Parathyroid adenoma (tissue), 2 donors: ENCODE results near the gene FCGR2B.
"Not testable (repeated sequence)": the region's sequence is repeated elsewhere in the genome, so short reads cannot be mapped to it uniquely, and the experiment has no call there.

Experiments used
- H2AFZ ChIP-seq: fragments of 300-600 bp; sonication (generic); one replicate; pipeline ENCODE4 v1.7.0; 2017; ENCODE audit warnings: antibody characterized with exemption, mild to moderate bottlenecking
- H3K27ac ChIP-seq: fragments of 300-600 bp; sonication (generic); one replicate; pipeline ENCODE4 v1.7.0; 2017
- H3K27me3 ChIP-seq: fragments of 300-600 bp; sonication (generic); one replicate; pipeline ENCODE4 v1.7.0; 2017; ENCODE audit warnings: low read length; ENCODE audit not compliant: control insufficient read depth, insufficient read depth
- H3K36me3 ChIP-seq: fragments of 300-600 bp; sonication (generic); one replicate; pipeline ENCODE4 v1.7.0; 2017; ENCODE audit warnings: low read length; ENCODE audit not compliant: control insufficient read depth, insufficient read depth
- H3K4me1 ChIP-seq: fragments of 300-600 bp; sonication (generic); one replicate; pipeline ENCODE4 v1.7.0; 2017; ENCODE audit warnings: control low read depth
- H3K4me2 ChIP-seq: fragments of 300-600 bp; sonication (generic); one replicate; pipeline ENCODE4 v1.7.0; 2017; ENCODE audit warnings: low read length
- H3K4me3 ChIP-seq: fragments of 300-600 bp; sonication (generic); one replicate; pipeline ENCODE4 v1.7.0; 2017; ENCODE audit warnings: low read depth, low read length
- H3K79me2 ChIP-seq: fragments of 300-600 bp; sonication (generic); one replicate; pipeline ENCODE4 v1.7.0; 2017; ENCODE audit warnings: control low read depth
- H3K9ac ChIP-seq: fragments of 300-600 bp; sonication (generic); one replicate; pipeline ENCODE4 v1.7.0; 2017; ENCODE audit warnings: mild to moderate bottlenecking
- H3K9me3 ChIP-seq: fragments of 300-600 bp; sonication (generic); one replicate; pipeline ENCODE4 v1.7.0; 2017; ENCODE audit warnings: low read length; ENCODE audit not compliant: control insufficient read depth
- TF ChIP-seq, protein P1 (sequence below): fragments of 300-600 bp; sonication (generic); IDR thresholded peaks from one replicate; pipeline ENCODE4 v1.7.0; 2017; ENCODE audit warnings: antibody characterized with exemption, mild to moderate bottlenecking
- donor health status: primary hyperparathyroidism.

Gene FCGR2B

DNA sequence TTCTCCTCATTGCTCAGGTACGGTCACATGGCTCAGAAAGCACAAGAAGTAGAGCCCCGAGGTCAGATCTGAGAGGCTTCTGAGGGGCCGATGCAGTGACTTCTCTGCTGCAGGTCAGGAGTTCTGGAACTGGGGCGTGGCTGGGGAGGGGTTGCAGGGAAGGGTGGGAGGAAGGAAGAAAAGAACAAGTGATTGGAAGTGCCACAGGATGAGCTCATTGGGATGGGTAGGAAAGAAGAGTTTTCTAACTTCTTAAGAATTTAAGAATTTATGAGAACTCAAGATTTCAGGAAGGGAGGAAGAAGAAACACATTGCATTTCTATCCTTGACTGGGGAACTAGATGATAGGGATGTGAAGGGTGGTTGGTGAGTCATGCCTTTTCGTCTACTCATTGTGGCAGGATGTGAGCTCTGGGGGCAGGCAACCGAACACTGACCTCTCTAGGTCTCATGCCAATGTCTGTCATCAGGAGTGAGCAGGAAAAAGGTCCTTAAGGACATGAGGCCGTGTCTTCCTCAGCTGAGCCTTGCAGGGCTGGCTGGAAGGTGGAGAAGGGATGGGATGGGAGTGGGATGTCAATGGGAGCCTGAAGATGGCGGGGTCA, 58.9 kb downstream of the FCGR2B start:
- H3K27me3 ChIP-seq = no peaks in the 10 kb centered on the region
- H3K9ac ChIP-seq = no peak overlapping the region
- H2AFZ ChIP-seq = no peak overlapping the region
- no peaks in the 10 kb centered on the region for H3K4me1 ChIP-seq
- H3K9me3 ChIP-seq = no peaks in the 10 kb centered on the region
- no peaks in the 10 kb centered on the region for H3K36me3 ChIP-seq
- H3K4me2 ChIP-seq = no peak overlapping the region
- no peak overlapping the region for H3K27ac ChIP-seq
- no peaks in the 10 kb centered on the region for H3K79me2 ChIP-seq
- TF ChIP-seq, protein P1, sequence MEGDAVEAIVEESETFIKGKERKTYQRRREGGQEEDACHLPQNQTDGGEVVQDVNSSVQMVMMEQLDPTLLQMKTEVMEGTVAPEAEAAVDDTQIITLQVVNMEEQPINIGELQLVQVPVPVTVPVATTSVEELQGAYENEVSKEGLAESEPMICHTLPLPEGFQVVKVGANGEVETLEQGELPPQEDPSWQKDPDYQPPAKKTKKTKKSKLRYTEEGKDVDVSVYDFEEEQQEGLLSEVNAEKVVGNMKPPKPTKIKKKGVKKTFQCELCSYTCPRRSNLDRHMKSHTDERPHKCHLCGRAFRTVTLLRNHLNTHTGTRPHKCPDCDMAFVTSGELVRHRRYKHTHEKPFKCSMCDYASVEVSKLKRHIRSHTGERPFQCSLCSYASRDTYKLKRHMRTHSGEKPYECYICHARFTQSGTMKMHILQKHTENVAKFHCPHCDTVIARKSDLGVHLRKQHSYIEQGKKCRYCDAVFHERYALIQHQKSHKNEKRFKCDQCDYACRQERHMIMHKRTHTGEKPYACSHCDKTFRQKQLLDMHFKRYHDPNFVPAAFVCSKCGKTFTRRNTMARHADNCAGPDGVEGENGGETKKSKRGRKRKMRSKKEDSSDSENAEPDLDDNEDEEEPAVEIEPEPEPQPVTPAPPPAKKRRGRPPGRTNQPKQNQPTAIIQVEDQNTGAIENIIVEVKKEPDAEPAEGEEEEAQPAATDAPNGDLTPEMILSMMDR = no peak
- H3K4me3 ChIP-seq = no peak overlapping the region

DNA sequence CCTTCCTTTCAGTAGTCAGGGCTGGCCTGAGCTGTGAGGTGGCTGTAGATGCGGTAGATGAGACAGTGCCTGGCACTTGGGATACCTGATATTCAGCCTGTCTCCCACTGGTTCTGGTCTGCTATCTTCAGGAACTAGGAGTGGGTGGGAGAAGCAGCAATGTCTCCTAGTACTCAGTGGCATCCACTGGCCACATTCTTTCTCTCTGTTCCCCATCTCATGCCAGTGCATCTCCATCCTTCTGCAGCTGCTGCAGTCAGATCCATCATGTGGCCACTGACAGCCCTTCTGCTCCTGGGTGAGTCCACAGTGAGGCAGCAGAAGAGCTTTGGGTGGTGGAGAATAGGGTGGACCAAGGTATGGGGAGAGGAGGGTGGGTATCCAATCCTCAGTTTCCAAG, 59.5 kb downstream of the FCGR2B start:
- no peaks in the 10 kb centered on the region for H3K27me3 ChIP-seq
- TF ChIP-seq, protein P1 = no peak

DNA sequence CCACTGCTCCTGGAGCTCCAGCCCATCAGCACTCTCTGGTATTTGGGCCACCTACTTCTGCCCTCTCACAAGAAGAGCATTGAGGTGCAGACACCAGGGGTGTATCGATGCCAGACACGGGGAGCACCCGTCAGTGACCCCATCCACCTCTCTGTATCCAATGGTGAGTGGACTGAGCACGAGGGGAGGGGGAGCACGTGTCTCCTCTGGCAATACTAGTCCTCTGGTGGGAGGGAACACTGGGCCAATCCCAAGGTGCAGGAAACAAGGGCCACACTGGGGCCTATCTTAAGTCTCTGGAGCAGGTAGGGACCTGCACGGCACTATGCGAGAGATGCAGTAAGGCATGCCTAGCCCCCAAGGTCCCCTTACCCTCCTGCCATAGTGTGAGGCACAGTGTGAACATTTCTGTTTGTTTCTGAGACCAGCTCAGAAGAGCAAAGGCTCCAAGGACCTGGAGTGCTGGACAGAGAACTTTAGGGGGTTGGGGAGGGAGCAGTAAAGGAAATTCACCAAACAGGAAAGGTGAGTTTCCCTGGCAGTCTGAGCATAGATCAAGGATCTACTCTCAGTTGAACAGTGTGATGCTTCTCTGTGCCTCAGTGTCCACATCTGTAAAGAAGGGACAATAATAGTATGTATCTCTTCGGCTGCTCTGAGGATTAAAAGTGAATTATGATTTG, 60.7 kb downstream of the FCGR2B start:
- no peaks in the 10 kb centered on the region for H3K79me2 ChIP-seq
- H3K4me1 ChIP-seq = no peaks in the 10 kb centered on the region
- H3K27me3 ChIP-seq = no peaks in the 10 kb centered on the region
- no peak overlapping the region for H3K4me3 ChIP-seq
- no peaks in the 10 kb centered on the region for H3K36me3 ChIP-seq
- H3K4me2 ChIP-seq = no peak overlapping the region
- H2AFZ ChIP-seq = no peak overlapping the region
- TF ChIP-seq, protein P1 = no peak
- no peaks in the 10 kb centered on the region for H3K9me3 ChIP-seq
- H3K9ac ChIP-seq = no peak overlapping the region
- H3K27ac ChIP-seq = no peak overlapping the region

More for the DNA sequence above, 59.5 kb downstream of the FCGR2B start:
- no peaks in the 10 kb centered on the region for H3K79me2 ChIP-seq
- H3K4me3 ChIP-seq = no peak overlapping the region
- H3K9me3 ChIP-seq = no peaks in the 10 kb centered on the region
- no peaks in the 10 kb centered on the region for H3K4me1 ChIP-seq
- H3K4me2 ChIP-seq = no peak overlapping the region
- no peak overlapping the region for H3K27ac ChIP-seq
- no peak overlapping the region for H3K9ac ChIP-seq
- H3K36me3 ChIP-seq = no peaks in the 10 kb centered on the region
- no peak overlapping the region for H2AFZ ChIP-seq

DNA sequence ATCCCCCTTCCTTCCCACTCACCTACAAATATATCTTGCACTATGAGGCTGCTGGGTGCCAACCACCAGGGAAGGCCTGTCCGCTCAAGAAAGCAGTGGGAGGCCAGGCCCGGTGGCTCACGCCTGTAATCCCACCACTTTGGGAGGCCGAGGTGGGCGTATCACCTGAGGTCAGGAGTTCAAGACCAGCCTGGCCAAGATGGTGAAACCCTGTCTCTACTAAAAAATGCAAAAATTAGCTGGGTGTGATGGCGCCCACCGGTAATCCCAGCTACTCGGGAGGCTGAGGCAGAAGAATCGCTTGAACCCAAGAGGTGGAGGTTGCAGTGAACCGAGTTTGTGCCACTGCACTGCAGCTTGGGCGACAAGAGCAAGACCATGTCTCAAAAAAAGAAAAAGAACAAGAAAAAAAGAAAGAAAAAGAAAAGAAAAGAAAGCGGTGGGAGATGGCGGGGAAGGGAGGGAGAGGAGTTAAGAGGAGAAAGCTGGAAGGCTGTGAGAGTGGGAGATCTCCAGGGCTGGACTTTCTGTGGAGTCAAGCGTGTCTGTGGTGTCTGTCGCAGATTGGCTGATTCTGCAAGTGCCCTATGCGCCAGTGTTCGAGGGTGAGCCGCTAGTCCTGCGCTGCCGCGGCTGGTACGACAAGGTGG, 62.4 kb downstream of the FCGR2B start:
- H3K9me3 ChIP-seq, H3K9ac ChIP-seq, H3K79me2 ChIP-seq, H3K36me3 ChIP-seq, H3K27me3 ChIP-seq, H3K4me1 ChIP-seq: not testable (repeated sequence)
- peak overlapping the region; percentile 79 for H3K27ac ChIP-seq
- peak overlapping the region; percentile 89 for H3K4me2 ChIP-seq
- peak overlapping the region; percentile 89 for H2AFZ ChIP-seq
- H3K4me3 ChIP-seq = peak overlapping the region; percentile 76

DNA sequence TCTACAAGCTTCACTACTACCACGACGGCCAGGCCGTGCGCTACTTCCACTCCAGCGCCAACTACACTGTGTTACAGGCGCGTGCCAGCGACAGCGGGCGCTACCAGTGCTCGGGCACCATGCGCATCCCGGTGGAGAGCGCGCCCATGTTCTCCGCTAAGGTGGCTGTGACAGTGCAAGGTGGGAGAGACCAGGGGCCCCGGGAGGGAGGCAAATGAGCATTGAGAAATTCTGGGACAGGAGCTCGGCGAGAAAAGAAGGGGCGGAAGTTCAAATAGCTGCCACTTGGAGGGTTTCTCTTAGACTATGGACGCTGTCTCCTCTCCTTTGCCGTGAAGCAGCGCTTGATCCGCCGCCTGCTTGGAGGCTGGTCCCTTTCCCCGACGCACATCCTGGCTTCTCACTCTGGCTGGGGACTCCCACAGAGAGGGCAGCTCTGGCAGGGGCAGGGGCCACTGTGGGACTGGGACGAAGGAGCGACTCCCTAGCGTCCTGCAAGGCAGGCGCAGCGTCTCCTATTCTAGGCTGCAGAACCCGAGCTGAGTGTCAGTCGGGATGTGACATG, 63.0 kb downstream of the FCGR2B start:
- Histone ChIP-seq H3K9me3 (no peaks in the 10 kb centered on the region), H3K79me2 (no peaks in the 10 kb centered on the region), H3K4me2 (peak overlapping the region; percentile 89), H3K9ac (no peak overlapping the region), H2AFZ (peak overlapping the region; percentile 89), H3K4me1 (no peaks in the 10 kb centered on the region), H3K27ac (peak overlapping the region; percentile 79), H3K27me3 (no peaks in the 10 kb centered on the region), H3K36me3 (no peaks in the 10 kb centered on the region), H3K4me3 (peak overlapping the region; percentile 76)
- TF ChIP-seq, protein P1 = no peak
